ENCODE data around the gene UROC1.

Gene UROC1

DNA sequence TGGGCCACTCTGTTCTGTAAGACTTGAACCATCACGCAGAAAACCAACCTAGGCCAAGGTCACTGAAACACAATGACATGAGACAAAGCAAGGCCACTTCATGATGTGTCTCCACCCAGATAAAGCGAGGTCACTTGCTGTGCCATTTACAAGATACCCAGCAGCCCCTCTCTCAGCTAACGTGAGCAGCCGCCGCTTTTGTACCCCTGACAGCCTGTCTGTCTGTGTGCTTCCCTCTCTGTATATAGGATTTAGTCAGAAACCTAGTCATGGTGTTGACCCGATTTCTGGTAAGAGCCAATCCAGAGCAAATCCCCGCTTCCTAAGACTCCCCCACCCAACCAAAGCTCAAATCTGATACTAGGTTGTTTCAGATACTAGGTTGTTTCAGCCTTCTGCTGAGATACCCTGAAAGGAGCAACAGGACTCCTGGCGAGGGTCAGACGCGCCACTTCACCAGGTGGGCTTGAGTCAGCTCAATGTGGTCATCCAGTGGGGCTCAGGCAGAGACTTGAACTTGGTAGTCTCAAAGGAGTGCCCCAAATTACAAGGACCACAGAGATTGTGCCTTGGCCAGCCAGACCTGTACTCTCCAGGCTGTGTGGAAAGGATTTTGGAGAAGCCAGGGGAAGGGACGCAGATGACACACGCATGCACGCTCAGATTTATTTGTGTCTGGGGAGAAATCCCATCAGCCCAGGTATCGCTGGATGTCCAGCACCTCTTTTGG, 38.8 kb downstream of the UROC1 start:
- TF ChIP-seq, protein P1, sequence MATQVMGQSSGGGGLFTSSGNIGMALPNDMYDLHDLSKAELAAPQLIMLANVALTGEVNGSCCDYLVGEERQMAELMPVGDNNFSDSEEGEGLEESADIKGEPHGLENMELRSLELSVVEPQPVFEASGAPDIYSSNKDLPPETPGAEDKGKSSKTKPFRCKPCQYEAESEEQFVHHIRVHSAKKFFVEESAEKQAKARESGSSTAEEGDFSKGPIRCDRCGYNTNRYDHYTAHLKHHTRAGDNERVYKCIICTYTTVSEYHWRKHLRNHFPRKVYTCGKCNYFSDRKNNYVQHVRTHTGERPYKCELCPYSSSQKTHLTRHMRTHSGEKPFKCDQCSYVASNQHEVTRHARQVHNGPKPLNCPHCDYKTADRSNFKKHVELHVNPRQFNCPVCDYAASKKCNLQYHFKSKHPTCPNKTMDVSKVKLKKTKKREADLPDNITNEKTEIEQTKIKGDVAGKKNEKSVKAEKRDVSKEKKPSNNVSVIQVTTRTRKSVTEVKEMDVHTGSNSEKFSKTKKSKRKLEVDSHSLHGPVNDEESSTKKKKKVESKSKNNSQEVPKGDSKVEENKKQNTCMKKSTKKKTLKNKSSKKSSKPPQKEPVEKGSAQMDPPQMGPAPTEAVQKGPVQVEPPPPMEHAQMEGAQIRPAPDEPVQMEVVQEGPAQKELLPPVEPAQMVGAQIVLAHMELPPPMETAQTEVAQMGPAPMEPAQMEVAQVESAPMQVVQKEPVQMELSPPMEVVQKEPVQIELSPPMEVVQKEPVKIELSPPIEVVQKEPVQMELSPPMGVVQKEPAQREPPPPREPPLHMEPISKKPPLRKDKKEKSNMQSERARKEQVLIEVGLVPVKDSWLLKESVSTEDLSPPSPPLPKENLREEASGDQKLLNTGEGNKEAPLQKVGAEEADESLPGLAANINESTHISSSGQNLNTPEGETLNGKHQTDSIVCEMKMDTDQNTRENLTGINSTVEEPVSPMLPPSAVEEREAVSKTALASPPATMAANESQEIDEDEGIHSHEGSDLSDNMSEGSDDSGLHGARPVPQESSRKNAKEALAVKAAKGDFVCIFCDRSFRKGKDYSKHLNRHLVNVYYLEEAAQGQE (IDR thresholded peaks at IDR 0.05; ENCODE audit: insufficient read depth in 1 of 2, low read depth in 2 of 2, low read length in 2 of 2): no peak

- TF ChIP-seq SIN3A (IDR thresholded peaks at IDR 0.05; ENCODE audit: borderline replicate concordance, insufficient read depth, low read length): no peak
- no peak for TF ChIP-seq FOXP2 (optimal IDR thresholded peaks at IDR 0.05; ENCODE audit: borderline replicate concordance, extremely low read depth, extremely low read length, insufficient read depth)
- no peak for TF ChIP-seq TAF1 (IDR thresholded peaks at IDR 0.05; ENCODE audit: borderline replicate concordance, insufficient read depth, low read length)
- TF ChIP-seq, protein P1 (IDR thresholded peaks at IDR 0.05; ENCODE audit: insufficient read depth in 1 of 2, low read depth in 2 of 2, low read length in 2 of 2): no peak
- TF ChIP-seq POLR2AphosphoS5 (IDR thresholded peaks at IDR 0.05; ENCODE audit: low read depth, low read length): no peak
Measured at GRCh38 chr3:126477061-126477380, 40.6 kb downstream of the UROC1 start.

GRCh38 chr3:126476166-126477060, 41.2 kb downstream of the UROC1 start:
- TF ChIP-seq FOXP2 (optimal IDR thresholded peaks at IDR 0.05; ENCODE audit: borderline replicate concordance, extremely low read depth, extremely low read length, insufficient read depth) (no peak), POLR2AphosphoS5 (IDR thresholded peaks at IDR 0.05; ENCODE audit: low read depth, low read length) (0 out of 2 replicates have a peak, but pooled peaks have one; percentile 44), SIN3A (IDR thresholded peaks at IDR 0.05; ENCODE audit: borderline replicate concordance, insufficient read depth, low read length) (no peak)
- TF ChIP-seq, protein P1 (IDR thresholded peaks at IDR 0.05; ENCODE audit: insufficient read depth in 1 of 2, low read depth in 2 of 2, low read length in 2 of 2): no peak

DNA sequence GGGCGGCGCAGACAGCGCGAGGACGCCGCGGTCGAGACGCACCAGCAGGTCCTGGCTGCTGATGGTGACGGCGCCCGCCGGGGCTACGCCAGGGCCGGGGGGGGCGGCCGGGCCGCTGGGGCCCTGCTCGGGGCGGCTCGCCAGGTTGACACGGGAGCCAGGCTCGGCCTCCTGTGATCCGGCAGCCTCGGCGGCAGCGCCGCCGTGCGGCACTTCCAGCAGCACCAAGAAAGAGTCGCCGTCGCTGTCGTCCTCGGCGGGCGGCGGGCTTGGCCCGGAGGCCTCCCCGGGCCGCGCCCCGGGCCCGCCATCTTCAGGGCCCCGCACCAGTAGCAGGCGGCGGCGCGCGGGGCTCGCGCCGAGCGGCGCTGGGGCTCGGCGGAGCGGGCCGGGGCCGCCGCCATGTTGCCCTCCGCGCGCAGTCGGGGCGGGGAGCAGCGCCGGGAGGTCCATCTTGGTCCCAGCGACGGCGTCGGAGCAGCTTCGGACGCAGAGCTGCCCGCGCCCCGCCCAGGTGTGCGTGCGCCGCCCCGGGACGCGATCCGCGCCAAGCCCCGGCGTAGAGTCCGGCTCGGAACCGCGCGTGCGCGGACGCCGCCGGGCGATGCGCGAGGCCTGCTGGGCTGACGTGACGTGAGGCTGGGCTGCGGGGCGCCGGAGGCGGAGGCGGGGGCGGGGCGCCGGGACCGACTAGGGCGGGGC, 42.0 kb downstream of the UROC1 start, which contains the start of gene ZXDC:
Gene ZXDC, minus strand, starts transcription at position 479 of the 702 bp plus-strand sequence. Its CDS starts 26 bp downstream, at position 453.
- TF ChIP-seq SIN3A (IDR thresholded peaks at IDR 0.05; ENCODE audit: borderline replicate concordance, insufficient read depth, low read length) (no peak), FOXP2 (optimal IDR thresholded peaks at IDR 0.05; ENCODE audit: borderline replicate concordance, extremely low read depth, extremely low read length, insufficient read depth) (peak; percentile 66)

DNA sequence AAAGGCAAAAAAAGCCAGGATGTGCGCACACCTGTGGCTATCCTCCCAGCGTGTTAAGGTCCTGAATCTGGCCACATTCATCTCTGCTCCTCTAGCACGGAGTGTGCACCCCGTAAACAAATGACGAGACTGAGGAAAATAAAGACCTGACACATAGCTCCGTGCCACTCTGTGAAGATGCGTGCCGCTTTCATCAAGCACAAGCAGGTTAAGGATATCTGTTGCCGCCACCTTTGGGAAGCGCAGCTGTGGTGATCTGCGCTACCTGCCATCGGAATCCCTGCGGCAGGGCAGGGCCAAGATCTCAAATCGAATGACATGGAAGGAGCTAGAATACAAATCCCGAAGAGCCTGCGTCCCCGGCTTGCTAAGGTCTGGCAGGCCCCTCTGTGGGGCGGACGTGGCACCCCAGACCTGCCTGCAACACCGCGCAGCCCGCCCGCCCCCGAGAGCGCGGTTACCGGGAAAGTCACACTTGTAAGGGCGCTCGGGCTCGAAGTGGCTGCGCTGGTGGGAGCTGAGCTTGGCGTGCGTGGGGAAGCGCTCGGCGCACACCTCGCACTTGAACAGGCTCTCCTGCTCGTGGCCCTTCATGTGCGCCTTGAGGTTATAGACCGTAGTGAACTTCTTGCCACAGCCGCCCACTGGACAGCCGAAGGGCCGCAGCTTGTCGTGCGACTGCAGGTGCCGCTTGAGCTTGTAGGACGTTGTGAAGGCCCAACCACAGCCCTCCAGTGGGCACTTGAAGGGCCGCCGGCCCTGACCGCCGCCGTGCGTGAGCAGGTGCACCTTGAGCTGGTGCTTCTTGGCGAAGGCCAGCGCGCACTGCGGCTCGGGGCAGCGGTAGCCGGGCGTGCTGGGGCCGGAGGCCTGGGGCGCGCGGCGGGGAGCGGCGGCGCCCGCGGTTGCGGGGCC, 42.8 kb downstream of the UROC1 start:
- TF ChIP-seq TAF1 (IDR thresholded peaks at IDR 0.05; ENCODE audit: borderline replicate concordance, insufficient read depth, low read length) (no peak), POLR2AphosphoS5 (IDR thresholded peaks at IDR 0.05; ENCODE audit: low read depth, low read length) (no peak), SIN3A (IDR thresholded peaks at IDR 0.05; ENCODE audit: borderline replicate concordance, insufficient read depth, low read length) (no peak), FOXP2 (optimal IDR thresholded peaks at IDR 0.05; ENCODE audit: borderline replicate concordance, extremely low read depth, extremely low read length, insufficient read depth) (no peak)
- TF ChIP-seq, protein P1 (IDR thresholded peaks at IDR 0.05; ENCODE audit: insufficient read depth in 1 of 2, low read depth in 2 of 2, low read length in 2 of 2): no peak

Data from PFSK-1 (cell line).